Esophagus (tissue), 2 donors: ENCODE results near the gene TSEN2. TPM values are rescaled to one million over a fixed set of nuclear protein-coding genes. Genes with fewer than 3 reads are reported as not detected.
"Not testable (repeated sequence)": the region's sequence is repeated elsewhere in the genome, so short reads cannot be mapped to it uniquely, and the experiment has no call there.

Experiments used
- H3K27ac ChIP-seq, 2 donors: one replicate each; pipeline ENCODE4 v1.5.1; 2013; ENCODE audit warnings: low read depth in 2 of 2, mild to moderate bottlenecking in 2 of 2, inconsistent platforms in 1 of 2, low read length in 1 of 2, moderate library complexity in 1 of 2
- H3K27me3 ChIP-seq, 2 donors: one replicate each; pipeline ENCODE4 v1.6.1; 2013; ENCODE audit warnings: low read length in 2 of 2, control low read depth in 1 of 2, mild to moderate bottlenecking in 1 of 2; ENCODE audit not compliant: insufficient read depth in 2 of 2, control insufficient read depth in 1 of 2
- H3K36me3 ChIP-seq, 2 donors: one replicate each; pipeline ENCODE4 v1.6.1; 2013; ENCODE audit warnings: low read length in 1 of 2; ENCODE audit not compliant: control insufficient read depth in 2 of 2, insufficient read depth in 2 of 2
- H3K4me1 ChIP-seq, 2 donors: one replicate each; pipeline ENCODE4 v1.6.1; 2013; ENCODE audit warnings: low read length in 1 of 2; ENCODE audit not compliant: control insufficient read depth in 2 of 2, insufficient read depth in 2 of 2
- H3K4me3 ChIP-seq, 2 donors: one replicate each; pipeline ENCODE4 v1.5.1; 2013; ENCODE audit warnings: low read length in 2 of 2, mild to moderate bottlenecking in 2 of 2, low read depth in 1 of 2, moderate library complexity in 1 of 2
- H3K9me3 ChIP-seq, 2 donors: one replicate each; pipeline ENCODE4 v1.6.1; 2013; ENCODE audit warnings: mild to moderate bottlenecking in 2 of 2, low read depth in 1 of 2, low read length in 1 of 2, moderate library complexity in 1 of 2; ENCODE audit not compliant: control insufficient read depth in 2 of 2, insufficient read depth in 1 of 2
- WGBS, 2 donors: extraction: QIAGEN DNeasy Blood & Tissue Kit; methylation state at CpG; one replicate each; pipeline ENCODE4 v1.1.7; 2013; 5-methylcytosine and 5-hydroxymethylcytosine counted together
- polyA plus RNA-seq, 2 donors: library from polyadenylated mRNA; stranded (reverse); fragments of 200-250 nt; gene quantifications; one replicate each; pipeline ENCODE4 v1.2.3, GENCODE V29; 2013
- donor health status: healthy with polysubstance abuse.
- donor health status: Bipolar disorder and iron deficiency.

The TSEN2 gene
- polyA plus RNA-seq, 2 donors, result 9.8 to 15.3 TPM

GRCh38 chr3:12469222-12469621 lies 15.1 kb upstream of the TSEN2 start:
- H3K4me1 ChIP-seq, H3K9me3 ChIP-seq, H3K4me3 ChIP-seq, H3K27ac ChIP-seq, H3K36me3 ChIP-seq, H3K27me3 ChIP-seq: not testable (repeated sequence)
- WGBS, 2 donors, result 71 to 96% methylated on average over 7 of the region's 7 CpGs

- Histone ChIP-seq H3K4me3 (no peak overlapping the region), H3K4me1 (no peaks in the 10 kb centered on the region), H3K27ac (no peak overlapping the region), H3K9me3 (no peaks in the 10 kb centered on the region), H3K36me3 (no peaks in the 10 kb centered on the region), H3K27me3 (no peaks in the 10 kb centered on the region)
- WGBS, 2 donors, result 82 to 94% methylated on average over 5 of the region's 5 CpGs
Observed at GRCh38 chr3:12470111-12470510, 14.2 kb upstream of the TSEN2 start.

- 92 to 95% methylated on average over 3 of the region's 3 CpGs for WGBS, 2 donors
- no peaks in the 10 kb centered on the region for H3K27me3 ChIP-seq
Observed at GRCh38 chr3:12470680-12471079, 13.6 kb upstream of the TSEN2 start.

GRCh38 chr3:12471241-12471640 lies 13.0 kb upstream of the TSEN2 start:
- H3K36me3 ChIP-seq, result no peaks in the 10 kb centered on the region
- H3K4me1 ChIP-seq, result peaks cover 0 to 1% of the 10 kb centered on the region in 2 donors
- H3K27me3 ChIP-seq, result no peaks in the 10 kb centered on the region
- WGBS, 2 donors, result 41 to 55% methylated on average over 11 of the region's 11 CpGs
- H3K9me3 ChIP-seq, result no peaks in the 10 kb centered on the region
- no peak overlapping the region for H3K4me3 ChIP-seq
- no peak overlapping the region for H3K27ac ChIP-seq

More at GRCh38 chr3:12470680-12471079, 13.6 kb upstream of the TSEN2 start:
- Histone ChIP-seq H3K27ac (no peak overlapping the region), H3K36me3 (no peaks in the 10 kb centered on the region), H3K4me1 (no peaks in the 10 kb centered on the region), H3K9me3 (no peaks in the 10 kb centered on the region), H3K4me3 (no peak overlapping the region)

- peaks cover 0 to 1% of the 10 kb centered on the region in 2 donors for H3K4me1 ChIP-seq
- no peaks in the 10 kb centered on the region for H3K9me3 ChIP-seq
- no peak overlapping the region for H3K27ac ChIP-seq
- H3K4me3 ChIP-seq, result no peak overlapping the region
- H3K36me3 ChIP-seq, result no peaks in the 10 kb centered on the region
- WGBS, 2 donors, result 86 to 92% methylated on average over 11 of the region's 11 CpGs
- no peaks in the 10 kb centered on the region for H3K27me3 ChIP-seq
Observed at GRCh38 chr3:12472000-12472610, 12.2 kb upstream of the TSEN2 start.

- Histone ChIP-seq H3K4me1 (peaks cover 0 to 1% of the 10 kb centered on the region in 2 donors), H3K4me3 (no peak overlapping the region), H3K27me3 (no peaks in the 10 kb centered on the region), H3K9me3 (no peaks in the 10 kb centered on the region), H3K36me3 (no peaks in the 10 kb centered on the region), H3K27ac (no peak overlapping the region)
- 85 to 88% methylated on average over 5 of the region's 5 CpGs for WGBS, 2 donors
Observed at GRCh38 chr3:12472796-12473195, 11.5 kb upstream of the TSEN2 start.

- Histone ChIP-seq H3K36me3 (no peaks in the 10 kb centered on the region), H3K9me3 (no peaks in the 10 kb centered on the region), H3K27me3 (no peaks in the 10 kb centered on the region), H3K4me1 (peaks cover 0 to 1% of the 10 kb centered on the region in 2 donors), H3K27ac (no peak overlapping the region), H3K4me3 (no peak overlapping the region)
- WGBS, 2 donors, result 84 to 88% methylated on average over 9 of the region's 9 CpGs
Observed at GRCh38 chr3:12473511-12473910, 10.8 kb upstream of the TSEN2 start.

- 69 to 70% methylated on average over 5 of the region's 5 CpGs for WGBS, 2 donors
Observed at GRCh38 chr3:12476238-12476897, 7.9 kb upstream of the TSEN2 start.

GRCh38 chr3:12477256-12477655 lies 7.0 kb upstream of the TSEN2 start:
- H3K4me3 ChIP-seq, result no peak overlapping the region
- no peaks in the 10 kb centered on the region for H3K36me3 ChIP-seq
- peaks cover 0 to 4% of the 10 kb centered on the region in 2 donors for H3K4me1 ChIP-seq
- no peak overlapping the region for H3K27ac ChIP-seq
- WGBS, 2 donors, result 86 to 93% methylated on average over 5 of the region's 5 CpGs
- H3K9me3 ChIP-seq, result no peaks in the 10 kb centered on the region
- no peaks in the 10 kb centered on the region for H3K27me3 ChIP-seq

More at GRCh38 chr3:12476238-12476897, 7.9 kb upstream of the TSEN2 start:
- no peaks in the 10 kb centered on the region for H3K27me3 ChIP-seq
- H3K4me3 ChIP-seq, result no peak overlapping the region
- H3K36me3 ChIP-seq, result no peaks in the 10 kb centered on the region
- H3K27ac ChIP-seq, result no peak overlapping the region
- peaks cover 0 to 4% of the 10 kb centered on the region in 2 donors for H3K4me1 ChIP-seq
- H3K9me3 ChIP-seq, result no peaks in the 10 kb centered on the region

- 83 to 84% methylated on average over 5 of the region's 5 CpGs for WGBS, 2 donors
- no peaks in the 10 kb centered on the region for H3K27me3 ChIP-seq
- no peak overlapping the region for H3K4me3 ChIP-seq
- no peaks in the 10 kb centered on the region for H3K36me3 ChIP-seq
- no peak overlapping the region for H3K27ac ChIP-seq
- peaks cover 0 to 5% of the 10 kb centered on the region in 2 donors for H3K4me1 ChIP-seq
- no peaks in the 10 kb centered on the region for H3K9me3 ChIP-seq
Observed at GRCh38 chr3:12478326-12478725, 6.0 kb upstream of the TSEN2 start.
